Left kidney (tissue), 8 donors: ENCODE measurements around the gene IL23A. TPM values are rescaled to one million over a fixed set of nuclear protein-coding genes. Genes with fewer than 3 reads are reported as not detected.
"Not testable (repeated sequence)": the region's sequence is repeated elsewhere in the genome, so short reads cannot be mapped to it uniquely, and the experiment has no call there.

Source experiments
- DNase-seq: peaks from one replicate; pipeline ENCODE4 v3.0.0-alpha.2; 2013
- long read RNA-seq, 8 donors: transcript quantifications; one replicate each; lab custom pipeline, GENCODE V29; 2026
- polyA plus RNA-seq: library from polyadenylated mRNA; unstranded; fragments of 120-200 nt; gene quantifications from one replicate; pipeline ENCODE4 v1.2.1, GENCODE V29; 2013; ENCODE audit not compliant: insufficient read length

Gene IL23A, protein sequence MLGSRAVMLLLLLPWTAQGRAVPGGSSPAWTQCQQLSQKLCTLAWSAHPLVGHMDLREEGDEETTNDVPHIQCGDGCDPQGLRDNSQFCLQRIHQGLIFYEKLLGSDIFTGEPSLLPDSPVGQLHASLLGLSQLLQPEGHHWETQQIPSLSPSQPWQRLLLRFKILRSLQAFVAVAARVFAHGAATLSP
- polyA plus RNA-seq = 1.2 TPM
- long read RNA-seq, donor 1 = 0 reads
- long read RNA-seq, donor 2 = 0 reads
- long read RNA-seq, donor 3 = 0 reads
- long read RNA-seq, donor 4 = 0 reads
- long read RNA-seq, donor 5 = 0 reads
- long read RNA-seq, donor 6 = 0 reads
- long read RNA-seq, donor 7 = 0 reads
- long read RNA-seq, donor 8 = 0 reads

DNA sequence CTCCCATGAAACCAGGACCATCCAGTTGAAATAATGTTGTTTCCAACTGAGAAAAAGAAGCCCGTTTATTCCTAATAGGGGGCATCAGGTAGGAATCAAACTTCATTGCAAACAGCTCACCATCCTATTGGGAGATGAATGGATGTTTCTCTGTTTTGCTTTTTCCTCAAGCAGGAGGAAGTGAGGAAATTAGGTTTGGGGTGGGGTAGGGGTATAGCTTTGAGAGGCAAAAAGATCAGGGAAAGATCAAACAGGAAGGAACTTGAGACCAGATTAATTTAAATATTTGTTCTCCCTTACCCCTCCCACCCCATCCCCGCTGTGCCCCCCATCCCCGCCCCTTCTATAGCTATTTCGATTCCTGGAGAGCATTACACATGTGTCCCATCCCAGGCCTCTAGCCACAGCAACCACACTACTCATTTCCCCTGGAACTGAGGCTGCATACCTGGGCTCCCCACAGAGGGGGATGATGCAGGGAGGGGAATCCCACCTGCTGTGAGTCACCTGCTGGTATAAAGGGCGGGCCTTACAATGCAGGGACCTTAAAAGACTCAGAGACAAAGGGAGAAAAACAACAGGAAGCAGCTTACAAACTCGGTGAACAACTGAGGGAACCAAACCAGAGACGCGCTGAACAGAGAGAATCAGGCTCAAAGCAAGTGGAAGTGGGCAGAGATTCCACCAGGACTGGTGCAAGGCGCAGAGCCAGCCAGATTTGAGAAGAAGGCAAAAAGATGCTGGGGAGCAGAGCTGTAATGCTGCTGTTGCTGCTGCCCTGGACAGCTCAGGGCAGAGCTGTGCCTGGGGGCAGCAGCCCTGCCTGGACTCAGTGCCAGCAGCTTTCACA is at the start of gene IL23A:
Gene IL23A, plus strand, starts transcription at position 577 of the 850 bp plus-strand sequence. Its CDS starts 161 bp downstream, at position 738.
- no peak for DNase-seq

DNA sequence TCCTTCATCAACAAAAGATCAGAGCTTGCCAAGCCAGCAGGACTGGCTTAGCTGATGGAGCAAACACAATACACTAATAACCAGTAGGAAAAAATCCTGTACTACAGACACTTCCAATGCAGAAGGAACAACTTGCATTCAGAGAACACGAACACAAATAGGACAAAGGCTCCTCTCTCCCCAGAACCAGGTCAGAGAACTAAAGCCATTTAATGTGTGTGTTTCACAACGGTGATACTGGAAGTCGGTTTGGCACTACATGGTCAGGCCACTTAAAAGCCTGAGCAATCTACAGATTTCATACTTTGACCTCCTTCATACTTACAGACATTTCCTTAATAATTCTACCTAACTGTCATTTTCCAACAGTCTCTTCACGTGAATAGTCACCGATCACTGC is 44.9 kb upstream of the IL23A start:
- no peak for DNase-seq

DNA sequence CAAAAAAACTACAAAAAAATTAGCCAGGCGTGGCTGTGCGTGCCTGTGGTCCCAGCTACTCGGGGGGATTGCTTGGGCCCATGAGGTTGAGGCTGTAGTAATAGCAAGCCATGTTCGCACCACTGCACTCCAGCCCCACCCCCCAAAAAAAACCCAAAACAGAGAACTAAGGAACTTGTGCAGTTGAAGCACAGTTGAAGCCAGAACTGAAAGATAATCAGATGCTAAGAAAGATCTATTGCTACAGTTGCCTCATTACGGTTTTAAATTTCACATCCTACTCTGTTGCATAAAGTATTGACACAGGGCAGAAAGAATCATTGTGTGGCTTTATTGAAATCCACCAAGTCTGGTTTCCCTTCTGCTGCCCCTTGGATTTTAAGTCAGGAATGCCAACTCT is 42.4 kb upstream of the IL23A start:
- no peak for DNase-seq

DNA sequence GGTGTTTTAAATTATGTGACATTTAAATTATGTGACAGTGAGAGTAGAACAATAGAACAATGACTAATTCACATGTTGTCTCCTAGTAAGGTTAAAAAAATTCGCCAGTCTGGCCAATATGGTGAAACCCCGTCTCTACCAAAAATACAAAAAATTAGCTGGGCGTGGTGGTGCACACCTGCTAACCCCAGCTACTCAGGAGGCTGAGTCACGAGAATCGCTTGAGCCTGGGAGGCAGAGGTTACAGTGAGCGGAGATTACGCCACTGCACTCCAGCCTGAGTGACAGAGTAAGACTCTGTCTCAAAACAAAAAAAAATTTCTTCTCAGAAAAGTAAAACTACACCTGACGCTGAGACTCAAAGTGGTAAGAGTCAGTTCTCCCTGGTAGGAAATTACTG is 41.3 kb upstream of the IL23A start:
- DNase-seq = no peak

DNA sequence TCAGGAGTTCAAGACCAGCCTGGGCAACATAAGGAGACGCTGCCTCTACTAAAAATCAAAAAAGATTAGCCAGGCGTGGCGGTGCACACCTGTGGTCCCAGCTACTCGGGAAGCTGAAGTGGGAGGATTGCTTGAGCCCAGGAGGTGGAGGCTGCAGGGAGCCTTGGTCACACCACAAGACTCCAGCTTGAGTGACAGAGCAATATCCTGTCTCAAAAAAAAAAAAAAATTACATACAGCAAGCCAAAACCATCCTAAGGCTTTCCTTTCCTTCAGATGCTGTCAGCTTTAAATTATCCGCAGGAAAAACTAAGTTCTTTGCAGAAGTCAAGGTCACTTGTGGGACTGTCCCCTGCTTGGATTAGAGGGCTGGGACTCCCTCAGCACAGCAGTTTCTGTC is 39.9 kb upstream of the IL23A start:
- DNase-seq = no peak

DNA sequence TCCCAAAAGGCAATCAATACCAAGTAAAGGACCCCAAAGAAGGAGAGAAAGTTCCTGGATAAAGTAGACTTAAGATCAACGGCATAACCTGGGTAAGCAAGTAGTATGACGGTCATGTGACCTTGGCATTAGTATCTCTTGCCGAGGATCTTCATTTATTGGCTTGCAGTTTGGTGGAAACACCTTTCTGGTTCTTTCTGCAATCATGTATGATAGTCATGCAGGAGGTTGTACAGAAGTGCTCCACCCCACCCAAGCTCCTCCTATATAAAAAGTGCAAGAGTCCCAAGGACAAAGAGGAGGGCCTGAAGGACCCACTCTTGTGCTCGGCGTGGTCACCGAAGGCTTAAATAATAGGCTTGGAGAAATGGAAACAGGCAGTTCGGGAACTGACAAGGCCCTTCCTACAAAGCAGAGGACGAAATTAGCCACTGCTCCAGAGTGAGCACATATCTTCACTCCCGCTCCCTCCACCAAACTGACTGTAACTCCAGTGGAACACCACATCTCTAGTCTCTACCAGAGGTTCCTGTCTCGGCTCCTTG is 39.3 kb upstream of the IL23A start:
- no peak for DNase-seq

DNA sequence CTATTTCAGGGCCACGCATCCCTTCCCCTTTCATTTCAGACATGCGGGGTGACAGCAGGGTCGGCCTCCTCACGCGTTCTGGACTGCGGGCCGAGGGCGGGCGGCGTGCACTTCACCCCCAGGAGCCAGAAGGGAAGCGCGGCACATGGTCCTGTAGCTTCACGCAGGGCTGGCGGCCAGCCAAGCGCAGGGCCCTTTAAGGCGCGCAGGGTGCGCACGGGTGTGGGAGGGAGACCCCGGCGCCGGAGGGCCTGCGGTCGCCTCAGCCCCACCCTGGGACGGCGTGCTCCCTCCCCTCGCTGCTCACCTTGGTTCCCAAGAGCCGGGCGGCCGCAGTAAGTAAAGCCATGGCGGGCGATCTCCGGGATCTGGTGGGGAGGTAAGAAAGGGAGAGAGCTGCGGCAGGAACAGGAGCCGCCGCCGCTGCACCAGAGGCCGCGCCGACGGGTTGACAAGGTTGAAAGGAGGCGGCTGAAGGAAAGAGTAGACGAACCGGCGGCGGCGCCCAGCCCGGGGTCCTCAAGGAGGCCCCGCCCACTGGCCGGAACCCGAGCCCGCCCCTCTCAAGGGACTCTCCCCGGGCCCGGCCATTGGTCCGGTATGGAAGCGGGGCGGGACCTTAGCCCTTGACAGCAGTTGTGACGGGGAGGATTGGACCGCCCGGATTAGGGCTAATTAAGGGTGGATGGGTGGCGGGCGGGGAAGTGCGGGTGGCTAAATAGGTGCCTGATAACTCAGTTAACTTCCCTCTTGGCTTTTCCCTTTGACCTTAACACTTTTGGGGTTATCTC is 38.6 kb upstream of the IL23A start, which contains the start of gene CS:
Gene CS, minus strand, starts transcription at position 478 of the 791 bp plus-strand sequence. Its CDS starts 129 bp downstream, at position 349.
- DNase-seq = peak; percentile 98

DNA sequence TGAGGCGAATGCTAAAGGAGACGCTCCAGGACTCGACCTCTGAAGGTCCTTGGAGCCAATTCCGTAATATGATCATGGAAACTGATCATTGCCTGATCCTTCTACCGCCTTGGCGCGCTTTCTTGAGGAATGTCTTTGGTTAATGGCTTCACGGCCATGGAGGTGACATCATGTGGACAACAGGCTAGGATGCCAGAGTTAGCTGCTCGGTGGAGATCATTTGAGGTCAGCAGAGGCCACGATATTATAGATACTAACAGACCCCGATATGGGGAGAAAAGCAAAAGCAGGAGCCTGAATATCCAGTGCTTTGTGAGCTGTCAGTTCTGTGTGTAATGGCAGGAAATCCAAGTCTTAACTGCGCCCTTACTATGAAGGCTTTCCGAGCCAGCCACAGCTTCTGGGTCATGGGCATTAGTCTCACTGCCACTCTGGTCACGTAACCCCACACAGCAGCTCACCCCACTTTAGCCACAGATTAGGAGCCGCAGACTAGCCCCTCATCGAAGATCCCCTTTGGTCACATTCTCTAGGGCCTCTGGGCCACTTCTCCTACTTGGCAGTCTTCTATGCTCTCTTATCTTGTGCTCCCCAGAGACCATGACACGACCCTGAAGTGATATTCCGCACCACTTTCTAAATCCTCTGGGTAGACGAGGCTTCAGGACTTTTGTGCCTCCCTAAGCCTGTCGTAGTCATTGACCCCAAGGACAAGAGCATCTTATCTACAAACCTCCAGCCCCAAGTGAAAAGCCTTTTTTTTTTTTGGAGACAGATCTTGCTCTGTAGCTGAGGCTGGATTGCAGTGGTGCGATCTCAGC is 37.8 kb upstream of the IL23A start:
- no peak for DNase-seq

DNA sequence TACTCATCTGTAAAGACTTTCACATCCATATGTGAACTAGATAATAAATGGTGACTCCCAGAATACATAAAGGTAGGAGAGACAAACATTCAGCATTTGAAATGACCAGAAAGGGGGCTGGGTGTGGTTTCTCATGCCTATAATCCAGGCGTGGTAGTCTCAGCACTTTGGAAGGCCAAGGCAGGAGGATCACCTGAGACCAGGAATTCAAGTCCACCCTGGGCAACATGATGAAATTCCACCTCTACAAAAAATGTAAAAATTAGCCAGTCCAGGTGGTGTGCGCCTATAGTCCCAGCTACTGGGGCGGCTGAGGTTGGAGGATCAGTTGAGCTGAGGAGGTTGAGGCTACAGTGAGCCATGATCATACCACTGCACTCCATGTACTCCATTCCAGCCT is 34.4 kb upstream of the IL23A start:
- DNase-seq = no peak

DNA sequence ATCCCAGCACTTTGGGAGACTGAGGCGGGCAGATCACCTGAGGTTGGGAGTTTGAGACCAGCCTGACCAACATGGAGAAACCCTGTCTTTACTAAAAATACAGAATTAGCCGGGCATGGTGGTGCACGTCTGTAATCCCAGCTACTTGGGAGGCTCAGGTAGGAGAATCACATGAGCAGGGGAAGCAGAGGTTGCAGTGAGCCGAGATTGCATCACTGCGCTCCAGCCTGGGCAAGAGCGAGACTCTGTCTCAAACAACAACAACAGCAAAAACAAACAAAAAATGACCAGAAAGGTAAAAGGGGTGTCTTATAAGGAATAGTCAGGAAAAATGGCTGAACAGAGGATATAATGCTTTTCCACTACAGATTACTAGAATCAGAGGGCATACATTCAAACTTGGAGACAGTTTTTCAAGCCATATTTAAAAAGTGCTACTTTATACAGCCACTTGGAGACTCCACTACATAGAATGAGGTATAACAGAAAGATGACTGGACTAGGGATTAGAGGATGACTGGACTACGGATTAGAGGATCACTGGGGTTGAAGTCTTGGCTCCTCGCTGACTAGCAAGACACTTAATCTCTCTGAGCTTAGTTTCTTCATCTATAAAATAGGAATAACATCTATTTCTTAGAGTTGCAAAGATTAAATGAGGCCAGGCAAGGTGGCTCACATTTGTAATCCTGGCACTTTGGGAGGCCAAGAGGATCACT is 33.7 kb upstream of the IL23A start:
- no peak for DNase-seq

DNA sequence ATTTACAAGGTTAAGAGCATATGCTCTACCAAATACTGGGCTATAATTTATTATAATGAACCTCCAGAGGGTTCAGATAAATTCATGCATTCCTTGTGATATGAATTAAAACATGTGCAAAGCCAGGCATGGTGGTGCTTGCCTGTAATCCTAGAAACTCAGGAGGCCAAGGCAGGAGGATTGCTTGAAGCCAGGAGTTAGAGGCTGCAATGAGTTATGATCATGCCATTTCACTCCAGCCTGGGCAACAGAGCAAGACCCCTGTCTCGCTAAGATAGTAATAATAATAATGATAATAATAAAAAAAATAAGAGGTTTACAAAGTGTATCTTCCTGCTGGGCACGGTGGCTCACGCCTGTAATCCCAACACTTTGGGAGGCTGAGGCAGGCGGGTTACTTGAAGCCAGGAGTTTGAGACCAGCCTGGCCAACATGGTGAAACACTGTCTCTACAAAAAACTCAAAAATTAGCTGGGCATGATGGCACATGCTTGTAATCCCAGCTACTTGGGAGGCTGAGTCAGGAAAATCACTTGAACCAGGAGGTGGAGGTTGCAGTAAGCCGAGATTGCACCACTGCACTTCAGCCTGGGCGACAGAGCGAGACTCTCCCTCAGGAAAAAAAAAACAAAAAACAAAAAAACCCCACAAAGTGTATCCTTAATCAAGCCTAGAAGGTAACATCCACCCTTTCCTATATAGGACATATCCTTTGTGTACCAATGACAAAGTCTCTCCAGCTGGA is 31.3 kb upstream of the IL23A start:
- DNase-seq = no peak

DNA sequence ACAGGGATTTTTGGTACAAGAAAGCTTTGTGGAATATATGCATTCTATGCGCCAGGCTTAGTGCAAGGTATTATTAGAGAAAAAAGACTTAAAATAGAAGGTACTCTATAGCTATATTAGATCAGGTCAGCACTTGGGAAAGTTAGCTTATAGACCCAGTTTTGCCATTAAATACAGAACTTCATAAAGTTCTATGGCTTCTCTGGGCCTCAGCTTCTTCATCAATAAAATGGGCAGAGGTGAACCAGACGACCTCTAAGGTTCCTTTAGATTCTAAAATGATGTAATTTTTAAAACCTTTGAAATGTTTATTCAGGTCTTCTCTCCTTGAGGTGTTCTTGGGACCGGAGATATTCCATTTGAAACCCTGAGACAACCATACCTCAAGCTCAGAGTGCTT is 30.0 kb upstream of the IL23A start:
- DNase-seq = no peak

DNA sequence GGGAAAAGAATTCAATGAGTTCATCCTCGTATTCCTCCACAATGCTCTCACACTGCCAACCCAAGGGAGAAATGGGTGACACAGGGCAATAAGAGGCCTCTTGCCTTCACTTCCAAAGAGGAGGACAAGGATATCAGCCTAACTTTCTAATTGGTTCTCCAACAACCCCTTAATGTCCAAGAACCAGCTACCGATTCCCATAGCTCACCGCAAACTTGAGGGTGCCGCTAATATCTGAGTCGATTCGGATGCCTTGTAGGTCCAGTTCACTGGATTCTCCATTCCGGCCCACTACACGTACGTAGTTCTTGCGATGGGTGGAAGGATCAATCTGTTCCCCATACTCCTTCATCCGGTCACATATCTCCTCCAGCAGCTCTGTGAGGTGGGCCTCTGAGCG is 27.7 kb upstream of the IL23A start:
- no peak for DNase-seq

DNA sequence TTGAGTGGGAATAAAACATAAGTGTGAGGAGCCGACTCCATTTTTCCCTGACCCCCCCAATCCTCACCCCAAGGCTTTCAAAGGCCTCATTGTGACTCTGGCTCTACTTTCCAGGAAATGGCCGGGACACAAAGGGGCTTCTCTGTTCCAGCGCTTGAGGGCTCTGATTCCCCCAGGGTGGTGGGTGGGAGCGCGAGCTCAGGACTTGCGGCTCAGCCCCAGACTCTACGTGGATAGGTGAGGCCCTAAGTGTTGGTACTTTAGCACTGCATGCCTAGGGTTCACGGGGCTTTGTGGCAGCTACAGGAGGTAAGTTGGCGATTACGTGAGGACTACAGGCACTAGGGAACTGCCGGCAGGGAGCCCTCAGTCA is 23.4 kb upstream of the IL23A start:
- no peak for DNase-seq

DNA sequence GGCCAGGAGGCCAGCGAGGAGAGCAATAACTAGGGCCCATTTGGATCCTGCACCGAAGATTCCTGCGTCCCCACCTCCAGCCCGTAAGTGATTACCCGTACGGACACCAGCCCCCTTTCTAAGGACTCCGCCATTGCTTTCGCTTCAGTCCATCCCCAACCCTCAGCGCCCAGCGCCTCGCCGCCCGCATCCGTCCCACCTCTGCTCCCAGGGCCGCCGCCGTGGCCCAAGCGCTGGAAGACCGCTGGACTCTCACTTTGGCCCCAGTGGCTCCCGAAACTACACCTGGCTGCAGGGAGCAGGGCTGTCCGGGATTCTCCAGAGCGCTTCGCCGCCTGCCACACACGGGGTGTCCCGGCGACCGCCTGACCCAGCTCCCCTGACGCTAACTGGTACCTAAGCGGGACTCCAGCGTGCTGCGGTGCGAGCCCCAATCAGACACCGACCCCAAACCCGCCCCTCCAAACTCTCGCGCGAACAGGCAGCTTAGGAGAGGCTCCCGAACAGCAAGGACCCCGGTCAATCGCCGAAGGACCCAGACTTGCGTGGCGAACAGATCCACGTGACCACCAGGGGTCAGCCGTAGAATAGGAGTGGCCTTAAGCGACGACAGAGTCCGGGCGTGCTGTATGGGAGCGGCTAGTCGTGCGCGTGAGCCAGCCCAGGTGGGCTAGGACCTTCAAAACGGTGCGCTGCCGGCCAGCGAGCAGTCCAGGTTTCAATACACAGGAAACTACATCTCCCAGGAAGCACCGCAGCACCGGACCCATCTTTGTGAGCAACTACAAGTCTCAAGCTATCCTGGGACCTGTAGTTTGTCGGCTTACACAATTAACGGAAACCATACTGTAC is 22.8 kb upstream of the IL23A start, which contains the start of gene CNPY2:
Gene CNPY2, minus strand, starts transcription at position 367 of the 852 bp plus-strand sequence. CDS start 771 bp downstream, outside the sequence.
- DNase-seq = peak; percentile 95

DNA sequence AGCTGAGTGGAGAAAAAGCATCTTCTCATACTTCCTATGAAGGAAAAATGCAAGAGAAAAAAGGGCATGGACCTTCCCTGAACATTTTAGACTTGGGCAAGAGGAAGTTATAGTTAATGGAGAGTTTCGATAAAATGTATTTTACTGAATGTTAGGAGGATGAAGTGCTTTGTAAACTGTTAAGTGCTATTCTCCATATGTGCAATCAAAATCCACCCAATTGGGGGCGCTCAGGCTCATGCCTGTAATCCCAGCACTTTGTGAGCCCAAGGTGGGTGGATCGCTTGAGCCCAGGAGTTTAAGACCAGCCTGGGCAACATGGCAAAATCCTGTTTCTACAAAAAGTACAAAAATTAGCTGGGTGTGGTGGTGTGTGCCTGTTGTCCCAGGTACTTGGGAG is 21.0 kb upstream of the IL23A start:
- DNase-seq = no peak

DNA sequence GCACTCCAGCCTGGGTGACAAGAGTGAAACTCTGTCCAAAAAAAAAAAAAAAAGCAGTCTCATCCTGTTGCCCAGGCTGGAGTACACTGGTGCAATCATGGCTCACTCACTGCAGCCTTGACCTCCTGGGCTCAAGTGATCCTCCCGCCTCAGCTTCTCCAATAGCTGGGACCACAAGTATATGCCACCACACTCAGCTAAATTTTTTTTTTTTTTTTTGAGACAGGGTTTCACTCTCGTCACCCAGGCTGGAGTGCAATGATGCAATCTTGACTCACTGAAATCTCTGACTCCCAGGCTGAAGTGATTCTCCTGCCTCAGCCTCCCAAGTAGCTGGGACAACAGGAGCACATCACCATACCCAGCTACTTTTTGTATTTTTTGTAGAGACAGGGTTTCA is 17.7 kb upstream of the IL23A start:
- no peak for DNase-seq

DNA sequence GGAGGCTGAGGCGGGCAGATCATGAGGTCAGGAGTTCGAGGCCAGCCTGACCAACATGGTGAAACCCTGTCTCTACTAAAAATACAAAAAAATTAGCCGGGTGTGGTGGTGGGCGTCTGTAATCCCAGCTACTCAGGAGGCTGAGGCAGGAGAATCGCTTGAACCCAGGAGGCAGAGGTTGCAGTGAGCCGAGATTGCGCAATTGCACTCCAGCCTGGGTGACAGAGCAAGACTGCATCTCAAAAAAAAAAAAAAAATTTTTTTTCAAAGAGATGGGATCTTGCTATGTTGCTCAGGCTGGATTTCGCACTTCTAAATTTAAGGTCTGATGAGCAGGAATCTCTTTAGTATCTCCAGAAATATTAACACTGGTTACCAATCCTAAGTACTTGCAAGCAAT is 17.1 kb upstream of the IL23A start:
- DNase-seq = not testable (repeated sequence)

DNA sequence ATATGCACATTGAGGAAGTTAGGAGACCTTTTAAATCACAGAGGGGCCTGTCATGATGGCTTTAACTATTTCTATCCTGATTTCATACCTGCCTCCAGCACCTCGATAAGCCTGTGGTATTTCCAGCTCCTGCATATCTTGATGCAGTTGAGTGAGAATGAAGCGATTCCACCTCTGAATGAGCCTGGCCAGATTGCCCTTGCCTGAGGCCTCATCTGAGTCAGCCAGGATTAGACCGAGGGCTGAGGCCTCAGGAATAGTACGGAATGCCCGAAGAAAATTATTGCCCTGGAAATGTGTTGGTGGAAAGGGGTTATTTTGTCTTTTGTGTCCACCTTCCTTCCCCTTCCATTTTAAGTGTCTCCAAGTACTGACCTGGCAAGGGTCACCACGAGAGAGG is 14.5 kb upstream of the IL23A start:
- no peak for DNase-seq
